Stomach smooth muscle (tissue), 2 donors: ENCODE results near the gene KAZN.

Experiments used
- H3K27ac ChIP-seq: one replicate; pipeline ENCODE4 v1.7.0; 2013; ENCODE audit warnings: mild to moderate bottlenecking, low read length, inconsistent platforms
- H3K27me3 ChIP-seq, 2 donors: one replicate each; pipeline ENCODE4 v1.7.0; 2013; ENCODE audit warnings: low read length in 2 of 2; ENCODE audit not compliant: insufficient read depth in 2 of 2, control insufficient read depth in 1 of 2
- H3K36me3 ChIP-seq, 2 donors: one replicate each; pipeline ENCODE4 v1.7.0; 2013; ENCODE audit warnings: low read length in 2 of 2; ENCODE audit not compliant: control insufficient read depth in 2 of 2, insufficient read depth in 2 of 2
- H3K4me1 ChIP-seq: one replicate; pipeline ENCODE4 v1.7.0; 2013; ENCODE audit warnings: low read length; ENCODE audit not compliant: control insufficient read depth, insufficient read depth
- H3K4me3 ChIP-seq, 2 donors: one replicate each; pipeline ENCODE4 v1.7.0; 2013; ENCODE audit warnings: low read length in 2 of 2
- H3K9ac ChIP-seq, 2 donors: one replicate each; pipeline ENCODE4 v1.7.0; 2013; ENCODE audit warnings: low read length in 2 of 2, mild to moderate bottlenecking in 1 of 2
- H3K9me3 ChIP-seq, 2 donors: one replicate each; pipeline ENCODE4 v1.7.0; 2013; ENCODE audit warnings: low read length in 2 of 2; ENCODE audit not compliant: control insufficient read depth in 2 of 2
- donor health status: healthy.
- donor health status: Pancreatic carcinoma.

KAZN gene

GRCh38 chr1:15123270-15123669, 524.8 kb downstream of the KAZN start:
- no peaks in the 10 kb centered on the region for H3K36me3 ChIP-seq
- no peaks in the 10 kb centered on the region for H3K27me3 ChIP-seq
- no peaks in the 10 kb centered on the region for H3K9me3 ChIP-seq
- no peaks in the 10 kb centered on the region for H3K4me1 ChIP-seq
- no peak overlapping the region for H3K9ac ChIP-seq
- no peak overlapping the region for H3K4me3 ChIP-seq
- no peak overlapping the region for H3K27ac ChIP-seq

DNA sequence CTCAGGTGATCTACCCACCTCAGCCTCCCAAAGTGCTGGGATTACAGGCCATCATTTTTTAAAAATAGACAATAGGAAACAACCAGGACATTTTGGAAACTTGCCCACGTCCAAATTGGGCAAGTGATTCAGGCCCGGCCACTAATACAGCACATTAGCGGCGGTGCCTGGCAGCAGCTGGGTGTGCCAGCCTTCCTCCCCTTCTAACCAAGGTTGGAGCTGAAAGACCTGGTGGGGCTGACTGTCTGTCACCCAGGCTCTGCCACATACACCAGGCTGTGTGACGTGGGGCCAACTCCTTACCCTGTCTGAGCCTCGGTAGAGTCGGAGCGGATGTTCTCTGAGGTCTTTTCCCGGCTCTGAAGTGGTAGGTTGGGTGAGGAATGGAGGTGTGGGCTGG, 525.4 kb downstream of the KAZN start:
- no peaks in the 10 kb centered on the region for H3K4me1 ChIP-seq

GRCh38 chr1:15124362-15125100, 526.0 kb downstream of the KAZN start:
- no peak overlapping the region for H3K4me3 ChIP-seq
- H3K27ac ChIP-seq, result no peak overlapping the region
- H3K4me1 ChIP-seq, result no peaks in the 10 kb centered on the region
- no peaks in the 10 kb centered on the region for H3K36me3 ChIP-seq
- no peaks in the 10 kb centered on the region for H3K9me3 ChIP-seq
- H3K27me3 ChIP-seq, result no peaks in the 10 kb centered on the region
- H3K9ac ChIP-seq, result no peak overlapping the region

More for the DNA sequence above, 525.4 kb downstream of the KAZN start:
- H3K9me3 ChIP-seq, result no peaks in the 10 kb centered on the region
- no peaks in the 10 kb centered on the region for H3K27me3 ChIP-seq
- H3K9ac ChIP-seq, result no peak overlapping the region
- no peak overlapping the region for H3K27ac ChIP-seq
- H3K4me3 ChIP-seq, result no peak overlapping the region
- no peaks in the 10 kb centered on the region for H3K36me3 ChIP-seq

DNA sequence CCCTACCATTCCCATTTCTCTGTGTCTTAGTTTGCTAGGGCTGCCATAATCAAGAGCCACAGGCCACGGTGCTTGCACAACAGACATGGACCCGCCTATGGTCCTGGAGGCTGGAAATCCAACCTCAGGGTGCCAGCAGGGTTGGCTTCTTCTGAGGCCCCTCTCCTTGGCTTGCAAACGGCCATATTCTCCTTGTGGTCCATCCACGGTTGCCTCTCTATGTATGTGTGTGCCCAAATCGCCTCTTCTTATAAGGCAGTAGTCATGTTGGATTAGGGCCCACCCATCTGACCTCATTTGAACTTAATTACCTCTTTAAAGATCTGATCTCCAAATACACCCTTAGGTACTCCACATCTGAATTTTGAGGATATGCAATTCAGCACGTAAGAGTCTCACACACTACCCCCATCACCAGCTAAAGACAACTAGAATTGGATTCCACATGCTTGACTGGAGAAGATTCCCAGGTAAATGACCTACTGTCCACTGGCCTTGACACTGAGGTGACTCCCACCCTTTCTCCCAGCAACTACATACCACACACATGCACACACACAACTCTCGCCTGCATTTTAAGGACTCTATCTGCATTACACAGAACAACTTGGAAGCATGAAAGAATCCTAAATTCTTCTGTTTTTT, 526.7 kb downstream of the KAZN start:
- H3K9me3 ChIP-seq, result no peaks in the 10 kb centered on the region
- no peak overlapping the region for H3K9ac ChIP-seq
- no peak overlapping the region for H3K4me3 ChIP-seq
- no peaks in the 10 kb centered on the region for H3K4me1 ChIP-seq
- no peaks in the 10 kb centered on the region for H3K36me3 ChIP-seq
- H3K27ac ChIP-seq, result no peak overlapping the region
- H3K27me3 ChIP-seq, result no peaks in the 10 kb centered on the region

- Histone ChIP-seq H3K36me3 (no peaks in the 10 kb centered on the region), H3K27ac (no peak overlapping the region), H3K4me1 (no peaks in the 10 kb centered on the region), H3K9ac (no peak overlapping the region), H3K9me3 (no peaks in the 10 kb centered on the region), H3K4me3 (no peak overlapping the region), H3K27me3 (no peaks in the 10 kb centered on the region)
These were observed 529.6 kb downstream of the KAZN start for GRCh38 chr1:15128077-15128476.

GRCh38 chr1:15128520-15129313, 530.2 kb downstream of the KAZN start:
- no peak overlapping the region for H3K27ac ChIP-seq
- H3K9ac ChIP-seq, result no peak overlapping the region
- no peaks in the 10 kb centered on the region for H3K36me3 ChIP-seq

GRCh38 chr1:15129944-15130343, 531.5 kb downstream of the KAZN start:
- Histone ChIP-seq H3K36me3 (no peaks in the 10 kb centered on the region), H3K9ac (no peak overlapping the region), H3K27ac (no peak overlapping the region), H3K4me3 (no peak overlapping the region), H3K4me1 (no peaks in the 10 kb centered on the region), H3K27me3 (no peaks in the 10 kb centered on the region), H3K9me3 (no peaks in the 10 kb centered on the region)

More at GRCh38 chr1:15128520-15129313, 530.2 kb downstream of the KAZN start:
- H3K9me3 ChIP-seq, result no peaks in the 10 kb centered on the region
- no peaks in the 10 kb centered on the region for H3K27me3 ChIP-seq
- no peaks in the 10 kb centered on the region for H3K4me1 ChIP-seq
- H3K4me3 ChIP-seq, result no peak overlapping the region

GRCh38 chr1:15130607-15131006, 532.1 kb downstream of the KAZN start:
- Histone ChIP-seq H3K4me3 (no peak overlapping the region), H3K27ac (no peak overlapping the region), H3K27me3 (no peaks in the 10 kb centered on the region)

DNA sequence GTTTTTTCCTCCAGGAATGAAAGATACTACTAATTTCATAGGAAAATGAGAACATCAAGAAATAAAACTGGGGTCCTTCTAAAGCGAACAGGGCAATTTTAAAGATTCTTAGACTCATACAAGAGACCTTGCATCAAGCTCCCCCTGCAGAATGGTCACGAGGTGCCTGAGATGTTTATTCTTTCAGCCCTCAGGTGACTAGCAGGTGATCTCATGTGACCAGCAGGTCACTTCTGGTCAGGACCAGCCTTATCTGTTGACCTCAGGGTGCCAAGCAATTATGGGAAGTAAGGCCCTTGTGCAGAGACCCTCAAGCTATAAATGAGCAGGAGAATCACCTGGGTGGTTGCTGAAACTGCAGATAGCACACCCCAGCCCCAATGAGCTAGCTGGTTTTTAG, 534.5 kb downstream of the KAZN start:
- H3K36me3 ChIP-seq, result no peaks in the 10 kb centered on the region
- H3K4me1 ChIP-seq, result no peaks in the 10 kb centered on the region
- H3K4me3 ChIP-seq, result no peak overlapping the region
- H3K9ac ChIP-seq, result no peak overlapping the region
- H3K27me3 ChIP-seq, result no peaks in the 10 kb centered on the region
- H3K9me3 ChIP-seq, result no peaks in the 10 kb centered on the region
- no peak overlapping the region for H3K27ac ChIP-seq

More at GRCh38 chr1:15130607-15131006, 532.1 kb downstream of the KAZN start:
- no peaks in the 10 kb centered on the region for H3K4me1 ChIP-seq
- H3K9ac ChIP-seq, result no peak overlapping the region
- H3K36me3 ChIP-seq, result no peaks in the 10 kb centered on the region
- H3K9me3 ChIP-seq, result no peaks in the 10 kb centered on the region

- Histone ChIP-seq H3K27me3 (no peaks in the 10 kb centered on the region), H3K9ac (no peak overlapping the region), H3K36me3 (no peaks in the 10 kb centered on the region), H3K4me1 (no peaks in the 10 kb centered on the region), H3K27ac (no peak overlapping the region), H3K9me3 (no peaks in the 10 kb centered on the region), H3K4me3 (no peak overlapping the region)
These were observed 535.8 kb downstream of the KAZN start for GRCh38 chr1:15134285-15134684.
